Measurements from ENCODE around the gene EXOG. TPM values are rescaled to one million over a fixed set of nuclear protein-coding genes. Genes with fewer than 3 reads are reported as not detected.

The EXOG gene, protein sequence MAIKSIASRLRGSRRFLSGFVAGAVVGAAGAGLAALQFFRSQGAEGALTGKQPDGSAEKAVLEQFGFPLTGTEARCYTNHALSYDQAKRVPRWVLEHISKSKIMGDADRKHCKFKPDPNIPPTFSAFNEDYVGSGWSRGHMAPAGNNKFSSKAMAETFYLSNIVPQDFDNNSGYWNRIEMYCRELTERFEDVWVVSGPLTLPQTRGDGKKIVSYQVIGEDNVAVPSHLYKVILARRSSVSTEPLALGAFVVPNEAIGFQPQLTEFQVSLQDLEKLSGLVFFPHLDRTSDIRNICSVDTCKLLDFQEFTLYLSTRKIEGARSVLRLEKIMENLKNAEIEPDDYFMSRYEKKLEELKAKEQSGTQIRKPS
- total RNA-seq = 10 to 100 TPM; 18.3 to 35.6 (median 25.0) TPM
- polyA plus RNA-seq = 10 to 100 TPM; 19.1 to 35.9 TPM
- long read RNA-seq, donor 1, transcript EXOG-201 (6 exons, 2,792 nt) = major isoform, 5 of 27 reads
- long read RNA-seq, donor 1, partial matches to known transcripts = 0 of 27 reads
- long read RNA-seq, donor 1, other reads (novel, unspliced or antisense) = 19 of 27 reads
- long read RNA-seq, donor 2, transcript EXOG-201 (6 exons, 2,792 nt) = major isoform, 31 of 95 reads
- long read RNA-seq, donor 2, transcript EXOG-203 (5 exons, 1,317 nt) = minor isoform, 5 of 95 reads
- long read RNA-seq, donor 2, partial matches to known transcripts = 2 of 95 reads
- long read RNA-seq, donor 2, other reads (novel, unspliced or antisense) = 56 of 95 reads
- long read RNA-seq, donor 3, transcript EXOG-201 (6 exons, 2,792 nt) = major isoform, 8 of 17 reads
- long read RNA-seq, donor 3, partial matches to known transcripts = 0 of 17 reads
- long read RNA-seq, donor 3, other reads (novel, unspliced or antisense) = 7 of 17 reads

GRCh38 chr3:38496131-38496910, at the start of gene EXOG:
Gene EXOG (plus strand): TSS chr3:38496340. CDS start chr3:38496368, 28 bp downstream.
- no peaks in the 10 kb centered on the region for H3K27me3 ChIP-seq
- no peaks in the 10 kb centered on the region for H3K9me3 ChIP-seq
- TF ChIP-seq POLR2A (IDR thresholded peaks at IDR 0.05) (peak in 1 of 2 donors; percentile 46), CTCF (IDR thresholded peaks at IDR 0.05) (peak; percentile 88 to 98 (median 92))
- peaks cover 0 to 33% (median 11%) of the 10 kb centered on the region in 12 donors for H3K4me1 ChIP-seq
- intact Hi-C loops (cut with DNase I) = loop anchor here in 7 of 10 donors (1.0 to 10.0 kb wide), 7 partner anchors 154 to 348 kb away; no protein-coding TSS in a partner anchor
- peak; percentile 95 to 98 (median 96) for DNase-seq
- ATAC-seq = peak; percentile 79 to 94 (median 92)
- H3K36me3 ChIP-seq = peaks cover 0 to 17% (median 6%) of the 10 kb centered on the region in 9 donors
- H3K27ac ChIP-seq = peak within 1 kb of the TSS; percentile 53 to 92 (median 86)
- H3K4me3 ChIP-seq = peak within 1 kb of the TSS; percentile 58 to 97 (median 70)
- WGBS, 4 donors = 0 to 1% (median 1%) methylated on average over 36 to 53 of the region's 53 CpGs

- ATAC-seq (no peak), DNase-seq (no peak)
- no peaks in the 10 kb centered on the region for H3K27me3 ChIP-seq
- intact Hi-C loops (cut with DNase I) = loop anchor here in 1 of 10 donors (10.0 kb wide), 1 partner anchor 52 kb away; no protein-coding TSS in a partner anchor
- no peaks in the 10 kb centered on the region for H3K36me3 ChIP-seq
- H3K9me3 ChIP-seq = peaks cover 0 to 11% (median 0%) of the 10 kb centered on the region in 12 donors
- H3K4me1 ChIP-seq = no peaks in the 10 kb centered on the region
- H3K4me3 ChIP-seq = no peak overlapping the region
- TF ChIP-seq CTCF (IDR thresholded peaks at IDR 0.05) (no peak), POLR2A (IDR thresholded peaks at IDR 0.05) (no peak)
- H3K27ac ChIP-seq = no peak overlapping the region
Measured at GRCh38 chr3:38446812-38447211, 49.3 kb upstream of the EXOG start.

- peaks cover 0 to 24% (median 10%) of the 10 kb centered on the region in 12 donors for H3K4me1 ChIP-seq
- DNase-seq (no peak), ATAC-seq (no peak)
- 93 to 99% (median 95%) methylated on average over 3 of the region's 3 CpGs for WGBS, 4 donors
- H3K27ac ChIP-seq = no peak overlapping the region
- no peaks in the 10 kb centered on the region for H3K36me3 ChIP-seq
- H3K27me3 ChIP-seq = peaks cover 0 to 9% (median 0%) of the 10 kb centered on the region in 9 donors
- intact Hi-C loops (cut with DNase I) = loop anchor here in 2 of 10 donors (5.0 to 10.0 kb wide), 2 partner anchors 314 to 316 kb away; partner anchors contain the start of genes ACAA1 (in 2 of the 2) and MYD88 (in 2 of the 2)
- no peak overlapping the region for H3K4me3 ChIP-seq
- no peak for TF ChIP-seq POLR2A (IDR thresholded peaks at IDR 0.05)
- no peak for TF ChIP-seq CTCF (IDR thresholded peaks at IDR 0.05)
- peaks cover 0 to 2% (median 0%) of the 10 kb centered on the region in 12 donors for H3K9me3 ChIP-seq
Measured at GRCh38 chr3:38450853-38451252, 45.3 kb upstream of the EXOG start.
